T-helper 1 cell treated with Interleukin-12 subunit alpha and Interleukin-12 subunit beta and Interleukin-4 antibody, amounts not matched to agents 30 μg/mL and 1 μg/mL, for 36 hours (primary cell): Measurements from ENCODE around the gene NOL4L.
"Not testable (repeated sequence)": the region's sequence is repeated elsewhere in the genome, so short reads cannot be mapped to it uniquely, and the experiment has no call there.

Experiments
- H3K27ac Mint-ChIP-seq: one replicate; pipeline ENCODE4 v1.8.0; 2021; ENCODE audit warnings: mild to moderate bottlenecking, mixed read lengths
- H3K27me3 Mint-ChIP-seq: one replicate; pipeline ENCODE4 v1.8.0; 2021; ENCODE audit warnings: low read depth, mixed read lengths
- H3K36me3 Mint-ChIP-seq: one replicate; pipeline ENCODE4 v1.8.0; 2021; ENCODE audit warnings: low read depth, mixed read lengths
- H3K4me1 Mint-ChIP-seq: one replicate; pipeline ENCODE4 v1.8.0; 2021; ENCODE audit warnings: low read depth, mixed read lengths
- H3K4me3 Mint-ChIP-seq: one replicate; pipeline ENCODE4 v1.8.0; 2021; ENCODE audit warnings: mild to moderate bottlenecking, moderate library complexity, mixed read lengths
- H3K9me3 Mint-ChIP-seq: one replicate; pipeline ENCODE4 v1.8.0; 2021; ENCODE audit warnings: mixed read lengths

Gene NOL4L

DNA sequence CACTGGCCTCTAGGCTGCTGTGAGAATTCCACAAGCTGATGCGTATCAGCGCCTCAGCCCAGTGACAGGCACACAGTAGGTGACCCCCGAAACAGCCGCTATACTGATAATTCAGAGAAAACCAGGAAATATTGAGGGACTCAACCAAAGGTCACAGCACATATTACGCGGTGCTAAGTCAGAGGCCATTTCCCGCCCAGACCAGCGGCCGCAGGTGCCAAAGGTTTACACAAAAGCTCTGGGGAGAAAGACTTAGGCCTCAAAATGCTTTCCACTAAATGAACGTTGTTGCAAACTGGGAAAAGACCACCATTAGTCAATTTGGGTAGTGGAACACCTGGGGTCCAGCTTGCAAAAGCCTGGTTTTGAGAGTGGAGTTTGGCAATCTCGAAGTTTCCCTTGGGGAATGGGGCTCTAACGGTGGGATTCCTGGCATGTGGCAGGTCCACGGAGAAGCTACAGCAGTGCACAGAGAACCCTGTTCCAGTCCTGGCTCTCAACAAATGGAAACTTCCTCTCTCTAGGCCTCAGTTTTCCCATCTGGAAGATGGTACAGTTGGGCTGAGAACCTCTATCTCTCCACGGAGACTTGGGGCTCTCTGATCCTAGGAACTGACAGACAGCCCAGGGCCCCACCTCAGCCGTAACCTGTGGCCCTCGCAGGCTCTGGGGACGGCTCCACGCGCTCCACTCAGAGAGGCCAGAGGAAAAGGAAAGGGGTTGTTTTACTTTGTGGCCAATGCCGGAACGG is 4.7 kb downstream of the NOL4L start:
- Mint-ChIP-seq H3K27me3 (no peaks in the 10 kb centered on the region), H3K4me3 (no peak overlapping the region), H3K36me3 (no peaks in the 10 kb centered on the region), H3K9me3 (no peaks in the 10 kb centered on the region), H3K27ac (no peak overlapping the region), H3K4me1 (peaks cover 13% of the 10 kb centered on the region)

DNA sequence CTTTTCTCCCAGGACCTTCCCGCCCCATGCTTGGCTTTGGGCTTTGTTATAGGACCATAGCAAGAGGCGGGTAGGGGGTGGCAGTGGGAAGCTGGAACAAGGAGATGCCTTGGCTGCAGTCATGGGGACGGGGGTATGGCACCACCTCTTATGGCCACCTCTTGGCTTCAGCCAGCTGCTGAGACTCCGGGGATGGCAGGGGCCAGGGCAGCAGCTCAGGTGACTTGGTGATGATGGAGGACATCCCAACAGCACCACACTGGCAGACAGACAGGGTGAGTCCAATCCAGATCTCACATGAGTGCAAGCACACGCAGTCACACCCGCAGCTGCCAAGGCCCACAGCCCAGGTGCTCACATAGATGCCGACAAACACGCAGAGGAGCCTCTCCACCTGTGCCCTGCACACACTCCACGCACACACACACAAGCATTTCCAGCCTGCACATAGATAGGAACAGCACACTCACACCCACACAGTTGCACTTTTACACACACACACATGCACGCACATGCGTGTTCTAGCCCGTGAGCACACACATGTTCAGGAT is 6.2 kb downstream of the NOL4L start:
- H3K27ac Mint-ChIP-seq, result no peak overlapping the region
- H3K27me3 Mint-ChIP-seq, result no peaks in the 10 kb centered on the region
- H3K4me3 Mint-ChIP-seq, result no peak overlapping the region
- H3K36me3 Mint-ChIP-seq, result no peaks in the 10 kb centered on the region
- peaks cover 19% of the 10 kb centered on the region for H3K4me1 Mint-ChIP-seq
- no peaks in the 10 kb centered on the region for H3K9me3 Mint-ChIP-seq

DNA sequence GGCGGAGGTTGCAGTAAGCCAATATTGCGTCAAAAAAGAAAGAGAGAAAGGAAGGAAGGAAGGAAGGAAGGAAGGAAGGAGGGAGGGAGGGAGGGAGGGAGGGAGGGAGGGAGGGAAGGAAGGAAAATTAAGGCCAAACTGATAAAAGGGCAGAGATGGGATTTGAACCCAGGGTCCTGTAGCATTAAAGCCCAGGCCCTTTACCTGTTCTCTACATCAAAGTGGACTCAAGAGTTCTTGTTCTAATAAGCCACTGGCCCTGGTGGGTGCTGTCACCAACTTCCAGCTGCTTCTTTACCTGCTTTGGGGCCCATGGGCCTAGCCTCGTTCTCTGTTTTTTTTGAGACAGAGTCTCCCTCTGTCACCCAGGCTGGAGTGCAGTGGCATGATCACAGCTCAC is 7.1 kb downstream of the NOL4L start:
- H3K36me3 Mint-ChIP-seq, H3K9me3 Mint-ChIP-seq, H3K27me3 Mint-ChIP-seq, H3K4me3 Mint-ChIP-seq: not testable (repeated sequence)
- peak overlapping the region; percentile 22 for H3K27ac Mint-ChIP-seq
- H3K4me1 Mint-ChIP-seq, result peaks cover 22% of the 10 kb centered on the region

DNA sequence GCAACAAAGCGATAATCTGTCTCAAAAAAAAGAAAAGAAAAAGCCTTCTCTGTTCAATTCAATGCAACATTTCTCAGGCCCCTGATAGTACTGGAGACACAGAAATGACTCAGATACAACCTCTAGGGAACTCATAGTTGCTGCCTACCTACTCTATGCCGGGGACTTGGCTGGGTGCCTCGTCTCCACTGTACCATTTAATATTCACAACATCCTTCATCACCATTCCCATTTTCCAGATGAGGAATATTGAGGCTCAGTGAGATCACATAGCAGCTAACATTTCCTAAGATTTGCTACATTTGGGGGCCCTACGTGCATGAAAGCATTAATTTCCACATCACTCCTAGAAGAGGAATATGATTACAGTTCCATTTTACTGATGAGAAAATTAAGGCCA is 7.5 kb downstream of the NOL4L start:
- Mint-ChIP-seq H3K4me1 (peaks cover 24% of the 10 kb centered on the region), H3K9me3 (no peaks in the 10 kb centered on the region), H3K27ac (peak overlapping the region; percentile 22), H3K36me3 (no peaks in the 10 kb centered on the region), H3K27me3 (no peaks in the 10 kb centered on the region), H3K4me3 (no peak overlapping the region)

DNA sequence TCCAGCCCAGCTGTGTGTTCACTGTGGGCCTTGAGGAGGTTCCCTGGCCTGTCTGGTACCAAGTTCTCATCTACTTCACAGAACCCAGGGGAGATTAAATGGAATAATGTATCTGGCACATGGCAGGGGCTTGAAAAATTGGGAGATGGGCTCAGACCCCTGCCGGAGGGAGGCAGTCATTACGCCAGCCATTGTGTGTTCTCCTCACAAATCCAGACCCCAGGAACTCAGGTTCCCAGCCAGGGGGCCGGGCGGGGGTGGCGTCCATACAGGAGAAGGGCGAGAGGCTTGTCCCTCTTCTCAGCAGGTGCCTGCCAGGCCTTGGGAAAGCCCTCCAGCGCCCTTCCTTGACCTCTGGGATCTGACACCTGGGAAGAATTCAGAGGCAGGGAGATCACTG is 8.1 kb downstream of the NOL4L start:
- no peaks in the 10 kb centered on the region for H3K9me3 Mint-ChIP-seq
- peaks cover 24% of the 10 kb centered on the region for H3K4me1 Mint-ChIP-seq
- H3K27me3 Mint-ChIP-seq, result no peaks in the 10 kb centered on the region
- no peak overlapping the region for H3K27ac Mint-ChIP-seq
- no peak overlapping the region for H3K4me3 Mint-ChIP-seq
- H3K36me3 Mint-ChIP-seq, result no peaks in the 10 kb centered on the region

DNA sequence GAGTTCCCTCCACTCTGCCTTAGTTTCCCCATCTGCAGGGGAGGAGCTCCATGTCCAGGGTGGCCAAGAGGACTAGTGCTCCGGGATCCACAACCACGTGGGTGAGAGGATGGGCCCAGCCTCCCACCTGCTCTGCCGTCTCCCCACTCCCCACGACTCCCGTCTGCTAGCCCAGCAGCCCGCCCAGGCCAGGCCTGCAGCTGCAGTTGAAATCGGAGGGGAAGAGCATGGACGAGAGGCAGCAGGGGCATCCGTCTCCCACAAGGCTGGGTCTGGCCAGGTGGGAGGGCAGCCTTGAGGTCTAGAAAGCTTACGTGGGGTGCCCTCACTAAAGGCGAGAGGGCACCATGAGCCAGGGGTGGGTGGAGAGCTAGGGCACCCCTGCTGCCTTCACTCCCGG is 8.6 kb downstream of the NOL4L start:
- Mint-ChIP-seq H3K36me3 (no peaks in the 10 kb centered on the region), H3K9me3 (no peaks in the 10 kb centered on the region), H3K27me3 (no peaks in the 10 kb centered on the region), H3K4me3 (no peak overlapping the region), H3K4me1 (peaks cover 21% of the 10 kb centered on the region), H3K27ac (no peak overlapping the region)

DNA sequence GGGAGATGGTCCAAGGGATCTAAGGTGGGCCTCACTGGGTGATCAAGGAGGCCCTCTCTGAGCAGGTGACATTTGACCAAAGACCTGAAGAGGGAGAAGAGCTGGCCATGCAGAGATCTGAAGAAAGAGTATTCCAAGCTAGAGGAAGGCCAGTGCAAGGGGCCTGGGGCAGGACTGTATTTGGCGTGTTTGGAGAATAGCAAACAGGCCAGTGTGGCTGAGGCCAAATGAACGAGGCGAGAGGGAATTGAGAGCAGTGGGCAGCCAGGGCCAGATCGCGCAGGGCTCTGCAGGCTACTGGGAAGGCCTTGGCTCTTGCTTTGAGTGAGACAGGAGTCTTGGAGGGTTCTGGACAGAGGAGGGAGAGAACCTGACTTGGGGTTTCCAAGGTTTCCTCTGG is 9.3 kb downstream of the NOL4L start:
- H3K4me1 Mint-ChIP-seq, result peaks cover 19% of the 10 kb centered on the region

DNA sequence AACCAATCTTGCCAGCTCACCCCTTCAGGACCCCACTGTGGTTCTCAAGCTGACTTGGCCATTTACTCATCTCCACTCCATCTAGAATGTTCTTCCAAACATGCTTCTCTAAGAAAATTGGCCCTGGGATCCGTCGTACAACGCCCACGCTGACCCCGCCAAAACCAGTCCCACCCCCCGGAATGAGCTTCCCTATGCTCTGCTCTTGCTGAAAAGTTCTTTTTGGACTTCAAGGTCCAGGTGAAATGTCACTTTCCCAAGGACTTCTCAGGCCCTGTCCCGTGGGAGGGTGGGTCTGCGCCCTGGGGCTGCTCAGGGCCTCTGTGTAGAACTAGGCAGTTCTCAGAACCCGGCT is 9.9 kb downstream of the NOL4L start:
- H3K4me1 Mint-ChIP-seq, result peaks cover 19% of the 10 kb centered on the region

More for the DNA sequence above, 9.3 kb downstream of the NOL4L start:
- Mint-ChIP-seq H3K27ac (no peak overlapping the region), H3K4me3 (no peak overlapping the region), H3K36me3 (no peaks in the 10 kb centered on the region), H3K9me3 (no peaks in the 10 kb centered on the region), H3K27me3 (no peaks in the 10 kb centered on the region)

DNA sequence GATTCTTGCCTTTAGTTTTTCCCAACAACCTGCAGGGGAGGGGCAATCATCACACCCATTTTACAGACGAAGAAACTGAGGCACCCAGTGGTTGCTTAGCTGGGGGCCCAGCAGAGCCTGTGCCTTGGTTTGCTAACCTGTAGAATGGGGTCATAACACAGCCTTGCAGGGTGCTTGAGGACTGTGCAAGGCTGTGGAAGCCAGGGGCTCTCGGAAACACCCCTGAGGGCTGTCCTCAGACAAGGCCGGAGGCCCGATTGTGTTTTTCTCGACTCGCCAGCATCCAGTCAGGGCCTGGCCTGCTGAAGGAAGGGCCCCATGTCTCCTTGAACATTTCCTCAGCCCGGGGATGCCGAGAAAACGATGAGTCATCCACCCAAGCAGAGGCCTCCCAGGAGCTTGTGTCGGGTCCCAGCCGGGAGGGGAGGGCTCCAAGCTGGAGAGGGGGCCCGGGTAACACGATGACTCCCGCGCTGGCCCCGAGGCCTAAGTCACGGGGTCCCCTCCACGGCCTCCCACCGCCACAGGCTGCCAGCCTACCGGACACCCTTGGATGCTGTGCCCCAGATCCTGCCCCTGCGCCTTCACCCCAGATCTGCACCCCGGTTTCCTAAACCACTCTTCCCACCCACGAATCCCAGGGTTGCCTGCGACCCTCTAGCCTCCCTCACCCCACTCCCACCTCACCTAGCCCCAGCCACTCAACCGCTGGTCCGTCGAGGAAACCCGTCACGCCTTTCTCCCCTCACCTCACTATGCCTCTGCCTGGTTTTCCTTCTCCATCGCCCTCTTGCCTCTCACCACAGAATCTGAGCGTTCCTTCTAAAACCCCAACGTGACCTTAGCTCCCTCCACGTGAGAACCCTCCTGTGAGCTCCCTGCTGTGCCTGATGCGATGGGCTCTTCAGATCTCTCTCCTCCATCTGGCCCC is 10.6 kb downstream of the NOL4L start:
- no peak overlapping the region for H3K27ac Mint-ChIP-seq
- H3K9me3 Mint-ChIP-seq, result no peaks in the 10 kb centered on the region
- no peaks in the 10 kb centered on the region for H3K36me3 Mint-ChIP-seq
- peaks cover 19% of the 10 kb centered on the region for H3K4me1 Mint-ChIP-seq
- no peak overlapping the region for H3K4me3 Mint-ChIP-seq
- no peaks in the 10 kb centered on the region for H3K27me3 Mint-ChIP-seq

More for the DNA sequence above, 9.9 kb downstream of the NOL4L start:
- no peaks in the 10 kb centered on the region for H3K27me3 Mint-ChIP-seq
- H3K9me3 Mint-ChIP-seq, result no peaks in the 10 kb centered on the region
- no peak overlapping the region for H3K4me3 Mint-ChIP-seq
- no peaks in the 10 kb centered on the region for H3K36me3 Mint-ChIP-seq
- H3K27ac Mint-ChIP-seq, result no peak overlapping the region

DNA sequence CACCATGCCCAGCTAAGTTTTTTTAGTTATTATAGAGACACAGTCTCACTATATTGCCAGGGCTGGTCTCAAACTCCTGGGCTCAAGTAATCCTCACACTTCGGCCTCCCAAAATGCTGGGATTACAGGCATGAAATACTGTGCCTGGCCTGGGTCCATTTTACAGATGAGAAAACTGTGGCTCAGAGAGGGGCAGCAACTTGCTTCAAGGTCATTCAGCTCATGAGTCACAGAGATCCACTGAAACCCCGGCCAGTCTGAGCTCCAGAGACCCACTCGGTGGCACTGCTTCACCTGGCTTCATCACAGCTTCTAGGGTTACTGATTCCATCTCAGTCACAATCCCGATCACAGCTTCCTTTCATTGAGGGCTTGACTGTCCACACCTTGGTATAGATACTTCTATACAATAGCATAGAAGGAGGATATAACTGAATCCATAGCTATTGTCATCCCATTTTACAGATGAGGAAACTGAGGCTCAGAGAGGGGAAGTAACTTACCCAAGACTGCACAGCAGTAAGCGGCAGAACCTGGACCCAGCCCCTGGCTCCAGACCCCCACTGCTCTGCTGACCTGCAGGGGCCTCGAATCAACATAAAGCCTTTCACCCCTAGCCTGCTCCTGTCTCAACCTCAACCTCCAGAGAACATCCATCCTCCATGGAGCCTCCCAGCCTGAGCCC is 11.8 kb downstream of the NOL4L start:
- H3K9me3 Mint-ChIP-seq, result no peaks in the 10 kb centered on the region
- H3K4me1 Mint-ChIP-seq, result peaks cover 20% of the 10 kb centered on the region
- H3K4me3 Mint-ChIP-seq, result no peak overlapping the region
- no peaks in the 10 kb centered on the region for H3K27me3 Mint-ChIP-seq
- no peak overlapping the region for H3K27ac Mint-ChIP-seq
- H3K36me3 Mint-ChIP-seq, result no peaks in the 10 kb centered on the region

DNA sequence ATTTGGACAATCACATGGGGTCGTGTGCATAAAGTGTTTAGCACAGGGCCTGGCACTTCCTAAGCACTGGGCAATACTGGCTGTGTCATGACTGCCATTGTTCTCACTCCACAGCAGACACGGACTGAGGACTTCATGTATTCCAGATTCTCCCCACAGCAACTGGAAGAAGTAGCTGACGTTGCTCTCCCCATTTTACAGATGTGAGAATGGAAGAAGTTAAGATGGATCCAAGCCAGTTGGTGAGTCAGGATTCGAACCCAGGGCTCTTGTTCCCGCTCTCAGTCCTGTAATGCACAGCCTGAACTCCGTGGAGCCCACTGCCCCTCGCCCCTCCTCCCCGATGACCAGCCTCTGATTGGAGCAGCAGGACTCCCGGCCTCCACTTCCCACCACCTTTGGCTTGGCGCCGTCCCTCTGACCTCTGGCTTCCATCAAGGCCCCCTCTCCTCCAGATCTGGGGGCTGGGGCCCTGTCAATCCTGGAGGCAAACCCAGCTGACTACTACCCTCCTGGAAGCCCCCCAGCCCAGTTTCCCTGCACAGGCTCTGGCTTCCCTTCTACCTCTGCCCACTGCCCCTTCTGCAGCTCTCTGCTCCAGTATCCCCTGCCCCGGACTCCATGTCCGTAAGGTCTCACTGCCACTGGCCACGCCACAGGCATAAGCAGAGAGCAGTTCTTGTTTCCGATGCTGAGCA is 12.7 kb downstream of the NOL4L start:
- no peak overlapping the region for H3K27ac Mint-ChIP-seq
- no peak overlapping the region for H3K4me3 Mint-ChIP-seq

DNA sequence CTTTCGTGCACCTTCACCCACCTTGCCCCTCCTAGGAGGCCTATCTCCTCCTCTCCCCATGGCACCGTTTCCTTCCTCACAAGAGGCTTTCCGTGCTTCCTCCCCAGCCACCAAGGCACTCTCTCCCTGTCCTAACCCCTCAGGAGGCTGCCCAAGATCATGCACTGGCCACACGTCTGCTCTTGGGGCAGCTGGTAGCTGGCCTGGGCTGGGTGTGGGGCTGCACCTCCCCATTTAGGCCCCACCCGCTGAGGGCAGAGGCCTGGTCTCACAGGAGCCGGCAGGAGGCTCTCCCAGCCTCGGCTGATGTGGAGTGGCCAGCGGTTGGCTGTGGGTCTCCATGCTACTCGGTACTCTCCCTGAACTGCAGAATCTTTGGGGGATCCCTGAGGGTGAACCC is 13.6 kb downstream of the NOL4L start:
- Mint-ChIP-seq H3K4me3 (no peak overlapping the region), H3K4me1 (peaks cover 13% of the 10 kb centered on the region)

More for the DNA sequence above, 12.7 kb downstream of the NOL4L start:
- H3K9me3 Mint-ChIP-seq, result no peaks in the 10 kb centered on the region
- no peaks in the 10 kb centered on the region for H3K27me3 Mint-ChIP-seq
- H3K4me1 Mint-ChIP-seq, result peaks cover 14% of the 10 kb centered on the region
- no peaks in the 10 kb centered on the region for H3K36me3 Mint-ChIP-seq

DNA sequence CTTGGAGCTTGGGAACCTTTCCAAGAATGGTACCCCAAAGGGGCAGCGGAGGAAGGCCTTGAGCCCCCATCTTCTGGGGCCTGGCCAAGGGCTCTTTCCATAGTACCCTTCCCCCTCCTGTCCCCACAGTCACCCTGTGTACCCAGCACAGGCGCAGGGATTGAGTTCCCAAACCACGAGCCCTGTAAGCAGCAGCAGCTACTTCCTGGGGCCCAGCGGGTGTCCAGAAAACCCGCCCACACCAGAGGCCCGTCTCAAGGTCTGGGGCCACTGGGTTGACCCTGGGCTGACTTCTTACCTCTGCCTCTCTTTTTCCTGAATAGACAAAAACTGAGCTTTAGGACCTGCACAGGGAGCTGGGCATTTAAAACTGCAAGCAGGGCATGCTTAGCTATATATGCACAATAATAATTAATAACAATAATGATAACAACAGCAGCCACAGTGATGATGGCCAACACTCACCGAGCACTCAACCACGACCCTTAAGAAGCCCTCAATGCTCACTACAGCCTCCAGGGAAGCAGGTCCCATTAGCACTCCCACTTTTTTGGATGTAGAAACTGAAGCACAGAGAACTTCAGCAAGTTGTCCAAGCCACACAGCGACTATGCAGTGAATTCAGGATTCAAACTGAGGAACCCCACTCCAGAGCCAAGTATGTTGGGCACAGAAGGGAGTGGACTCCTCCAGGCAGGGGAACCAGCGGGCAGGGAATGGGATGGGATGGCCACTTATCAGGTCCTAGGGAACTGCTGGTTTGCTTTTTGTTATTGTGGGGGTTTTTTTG is 14.5 kb downstream of the NOL4L start:
- no peaks in the 10 kb centered on the region for H3K36me3 Mint-ChIP-seq
- no peaks in the 10 kb centered on the region for H3K27me3 Mint-ChIP-seq
- no peak overlapping the region for H3K4me3 Mint-ChIP-seq
- H3K27ac Mint-ChIP-seq, result no peak overlapping the region
- peaks cover 13% of the 10 kb centered on the region for H3K4me1 Mint-ChIP-seq
- no peaks in the 10 kb centered on the region for H3K9me3 Mint-ChIP-seq

More for the DNA sequence above, 13.6 kb downstream of the NOL4L start:
- H3K27ac Mint-ChIP-seq, result no peak overlapping the region
- no peaks in the 10 kb centered on the region for H3K9me3 Mint-ChIP-seq
- H3K36me3 Mint-ChIP-seq, result no peaks in the 10 kb centered on the region
- H3K27me3 Mint-ChIP-seq, result no peaks in the 10 kb centered on the region
